GM21576 (cell line): ENCODE measurements around the gene LDHAL6B.

Source experiments
- ATAC-seq: cut with Tn5 transposase; IDR thresholded peaks from one replicate; pipeline ENCODE4 v1.9.1; 2021; ENCODE audit warnings: mild to moderate bottlenecking, moderate library complexity; ENCODE audit not compliant: unreplicated experiment

Gene LDHAL6B

DNA sequence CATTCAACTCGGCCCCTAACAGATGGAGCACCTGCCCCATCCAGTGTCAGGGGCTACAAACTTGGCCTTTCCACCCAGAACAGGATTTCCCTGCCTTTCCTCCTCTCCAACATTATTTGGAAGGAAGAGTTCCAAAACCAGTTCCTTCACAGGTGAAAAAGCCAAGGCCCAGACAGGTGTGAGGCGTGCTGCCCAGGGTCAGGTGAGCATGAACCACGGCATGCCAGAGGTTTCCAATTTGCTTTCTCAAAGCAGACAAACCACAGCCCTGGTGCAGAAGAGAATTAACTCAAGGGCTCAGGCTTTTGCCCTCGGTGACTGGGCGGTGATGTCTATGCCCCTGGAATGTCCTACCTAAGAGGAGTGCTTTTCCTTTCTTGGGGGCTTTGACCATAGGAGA lies 43.2 kb downstream of the LDHAL6B start:
- ATAC-seq: no peak

DNA sequence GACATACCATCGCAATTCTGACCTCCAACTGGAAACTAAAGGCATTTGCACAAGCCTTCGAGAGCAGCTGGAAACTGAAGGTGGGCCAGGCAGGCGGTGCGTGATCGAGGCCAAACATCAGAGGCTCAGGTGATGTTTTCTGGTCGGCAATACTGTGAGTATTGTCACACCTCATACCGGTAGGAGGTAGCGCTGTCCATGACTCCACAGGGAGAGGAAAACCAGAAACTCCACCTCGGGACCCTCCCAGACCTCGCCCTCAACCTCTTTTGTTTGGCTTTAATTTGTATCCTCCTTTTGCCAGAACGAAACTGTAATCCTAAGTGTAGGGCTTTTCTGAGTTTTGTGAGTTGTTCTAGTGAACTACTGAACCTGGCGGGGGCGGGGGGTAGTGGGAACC lies 43.6 kb downstream of the LDHAL6B start:
- no peak for ATAC-seq

DNA sequence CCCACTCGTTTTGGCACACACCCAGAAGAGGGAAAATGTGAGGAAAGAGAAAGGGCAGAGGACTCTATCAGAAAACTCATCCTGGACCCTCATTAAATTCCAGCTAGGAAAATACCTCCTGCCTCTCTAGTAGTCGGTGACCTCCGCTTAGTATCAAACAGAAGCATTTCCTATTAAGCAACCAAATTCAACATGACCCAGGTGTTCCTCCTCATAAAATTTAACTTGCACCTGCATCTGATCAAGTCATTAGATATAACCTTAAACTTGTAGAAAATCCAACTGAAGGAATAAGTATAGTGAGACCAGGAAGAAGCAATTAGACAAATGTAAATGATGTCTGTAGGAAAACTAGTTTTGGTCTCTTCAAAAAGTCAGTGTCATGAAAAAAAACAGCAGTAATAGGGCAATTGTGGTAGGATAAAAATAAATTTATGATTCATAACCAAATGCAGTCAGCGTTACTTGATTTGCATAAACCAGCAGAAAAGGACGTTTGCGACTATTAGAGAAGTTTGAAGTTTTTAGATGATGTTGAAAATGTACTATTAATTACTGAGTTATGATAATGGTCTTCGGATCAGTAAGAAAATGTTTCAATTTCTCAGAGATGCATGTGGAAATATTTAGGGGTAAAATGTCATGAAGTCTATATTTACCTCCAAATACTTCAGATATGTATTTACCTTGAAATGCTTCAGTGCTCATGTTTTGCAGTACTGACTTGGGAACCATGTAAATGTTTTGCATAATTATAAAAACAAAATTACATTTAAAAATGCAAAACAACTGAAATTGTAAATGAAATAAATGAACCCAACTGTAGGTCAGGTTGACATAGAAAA lies 44.6 kb downstream of the LDHAL6B start:
- peak; percentile 49 for ATAC-seq

DNA sequence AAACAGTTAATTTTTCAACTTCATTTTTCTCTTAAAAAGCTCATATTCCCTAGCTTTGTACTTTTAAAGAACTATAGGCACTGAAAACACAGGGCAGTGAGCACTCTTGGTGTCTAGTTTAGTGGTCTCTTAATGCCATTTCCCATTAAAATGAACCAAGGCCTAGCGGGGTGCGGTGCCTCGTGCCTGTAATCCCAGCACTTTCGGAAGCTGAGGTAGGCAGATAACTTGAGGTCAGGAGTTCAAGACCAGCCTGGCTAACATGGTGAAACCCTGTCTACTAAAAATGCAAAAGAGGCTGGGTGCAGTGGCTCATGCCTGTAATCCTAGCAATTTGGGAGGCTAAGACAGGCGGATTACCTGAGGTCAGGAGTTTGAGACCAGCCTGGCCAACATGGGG lies 45.5 kb downstream of the LDHAL6B start:
- no peak for ATAC-seq

- ATAC-seq: no peak
These were observed 49.2 kb downstream of the LDHAL6B start for GRCh38 chr15:59255680-59256336.

GRCh38 chr15:59256482-59256881 lies 49.8 kb downstream of the LDHAL6B start:
- no peak for ATAC-seq

- no peak for ATAC-seq
These were observed 50.5 kb downstream of the LDHAL6B start for GRCh38 chr15:59257140-59257539.
